ENCODE measurements around the gene PRAMEF8.
"Not testable (repeated sequence)": the region's sequence is repeated elsewhere in the genome, so short reads cannot be mapped to it uniquely, and the experiment has no call there.

- not testable (repeated sequence) for TF ChIP-seq JUND (IDR thresholded peaks at IDR 0.05); REST (IDR thresholded peaks at IDR 0.05); TAF1 (conservative IDR thresholded peaks at IDR 0.05); RAD21 (IDR thresholded peaks at IDR 0.05); MAX (IDR thresholded peaks at IDR 0.05); SP1 (IDR thresholded peaks at IDR 0.05); YY1 (IDR thresholded peaks at IDR 0.05); RXRA (IDR thresholded peaks at IDR 0.05); NR2F2 (IDR thresholded peaks at IDR 0.05); HNF4A (conservative IDR thresholded peaks at IDR 0.05); ZBTB33 (IDR thresholded peaks at IDR 0.05); FOXA1 (IDR thresholded peaks at IDR 0.05); GABPA (IDR thresholded peaks at IDR 0.05 in 1 of 2, conservative IDR thresholded peaks at IDR 0.05 in 1 of 2)
- TF ChIP-seq, protein P1, sequence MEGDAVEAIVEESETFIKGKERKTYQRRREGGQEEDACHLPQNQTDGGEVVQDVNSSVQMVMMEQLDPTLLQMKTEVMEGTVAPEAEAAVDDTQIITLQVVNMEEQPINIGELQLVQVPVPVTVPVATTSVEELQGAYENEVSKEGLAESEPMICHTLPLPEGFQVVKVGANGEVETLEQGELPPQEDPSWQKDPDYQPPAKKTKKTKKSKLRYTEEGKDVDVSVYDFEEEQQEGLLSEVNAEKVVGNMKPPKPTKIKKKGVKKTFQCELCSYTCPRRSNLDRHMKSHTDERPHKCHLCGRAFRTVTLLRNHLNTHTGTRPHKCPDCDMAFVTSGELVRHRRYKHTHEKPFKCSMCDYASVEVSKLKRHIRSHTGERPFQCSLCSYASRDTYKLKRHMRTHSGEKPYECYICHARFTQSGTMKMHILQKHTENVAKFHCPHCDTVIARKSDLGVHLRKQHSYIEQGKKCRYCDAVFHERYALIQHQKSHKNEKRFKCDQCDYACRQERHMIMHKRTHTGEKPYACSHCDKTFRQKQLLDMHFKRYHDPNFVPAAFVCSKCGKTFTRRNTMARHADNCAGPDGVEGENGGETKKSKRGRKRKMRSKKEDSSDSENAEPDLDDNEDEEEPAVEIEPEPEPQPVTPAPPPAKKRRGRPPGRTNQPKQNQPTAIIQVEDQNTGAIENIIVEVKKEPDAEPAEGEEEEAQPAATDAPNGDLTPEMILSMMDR (IDR thresholded peaks at IDR 0.05; ENCODE audit: low read depth, low read length, missing input control), result not testable (repeated sequence)
Measured at GRCh38 chr1:13303239-13303638, 18.3 kb upstream of the PRAMEF8 start, which contains the start of gene PRAMEF33.

All from liver (tissue), 3 donors.